ENCODE measurements around the gene TSEN2. TPM values are rescaled to one million over a fixed set of nuclear protein-coding genes. Genes with fewer than 3 reads are reported as not detected.

The TSEN2 gene
- total RNA-seq, 1 experiment from 2014 or later = 22.0 TPM

DNA sequence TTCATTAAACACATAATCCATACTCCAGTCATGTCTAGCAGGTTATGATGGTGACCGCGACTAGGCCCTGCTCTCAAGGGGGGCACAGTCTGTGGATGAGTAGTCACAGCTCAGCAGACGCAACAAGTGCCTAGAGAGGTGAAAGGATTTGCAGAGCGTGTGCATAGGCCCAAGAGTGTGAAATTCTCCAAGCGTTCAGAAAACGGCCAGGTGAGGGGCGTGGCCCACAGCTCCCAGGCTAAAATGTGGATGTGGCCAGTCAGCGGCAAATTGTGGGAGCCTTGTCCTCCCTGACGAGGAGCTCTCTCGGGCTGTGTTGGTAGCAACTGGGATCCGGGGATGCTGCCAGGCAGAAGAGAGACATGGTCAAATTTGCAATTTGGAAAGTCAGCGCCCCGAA, 46.4 kb upstream of the TSEN2 start:
- no peak overlapping the region for H2BK15ac ChIP-seq (ENCODE audit: low read depth, low read length)
- H3K23me2 ChIP-seq (ENCODE audit: insufficient read length, low read depth, low read length, poor library complexity, severe bottlenecking) = no peaks in the 10 kb centered on the region
- H3K36me3 Mint-ChIP-seq (ENCODE audit: insufficient read depth in 1 of 3, low read depth in 3 of 3) = no peaks in the 10 kb centered on the region
- no peak overlapping the region for H4K91ac ChIP-seq (ENCODE audit: insufficient read length, low read depth, low read length)
- WGBS (ENCODE audit: extremely low coverage, insufficient read length, low lambda C conversion rate) = no CpG with 5 or more reads among the region's 13 CpGs
- no peak overlapping the region for H4K5ac ChIP-seq (ENCODE audit: insufficient read length, low read depth, low read length)
- H2BK20ac ChIP-seq (ENCODE audit: low read depth, low read length, poor library complexity, severe bottlenecking) = no peak overlapping the region
- no peak for DNase-seq
- H2BK120ac ChIP-seq (ENCODE audit: low read depth, low read length, poor library complexity, severe bottlenecking) = no peak overlapping the region
- TF ChIP-seq, protein P1, sequence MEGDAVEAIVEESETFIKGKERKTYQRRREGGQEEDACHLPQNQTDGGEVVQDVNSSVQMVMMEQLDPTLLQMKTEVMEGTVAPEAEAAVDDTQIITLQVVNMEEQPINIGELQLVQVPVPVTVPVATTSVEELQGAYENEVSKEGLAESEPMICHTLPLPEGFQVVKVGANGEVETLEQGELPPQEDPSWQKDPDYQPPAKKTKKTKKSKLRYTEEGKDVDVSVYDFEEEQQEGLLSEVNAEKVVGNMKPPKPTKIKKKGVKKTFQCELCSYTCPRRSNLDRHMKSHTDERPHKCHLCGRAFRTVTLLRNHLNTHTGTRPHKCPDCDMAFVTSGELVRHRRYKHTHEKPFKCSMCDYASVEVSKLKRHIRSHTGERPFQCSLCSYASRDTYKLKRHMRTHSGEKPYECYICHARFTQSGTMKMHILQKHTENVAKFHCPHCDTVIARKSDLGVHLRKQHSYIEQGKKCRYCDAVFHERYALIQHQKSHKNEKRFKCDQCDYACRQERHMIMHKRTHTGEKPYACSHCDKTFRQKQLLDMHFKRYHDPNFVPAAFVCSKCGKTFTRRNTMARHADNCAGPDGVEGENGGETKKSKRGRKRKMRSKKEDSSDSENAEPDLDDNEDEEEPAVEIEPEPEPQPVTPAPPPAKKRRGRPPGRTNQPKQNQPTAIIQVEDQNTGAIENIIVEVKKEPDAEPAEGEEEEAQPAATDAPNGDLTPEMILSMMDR (conservative IDR thresholded peaks at IDR 0.05) = 0 out of 3 replicates have a peak, but pooled peaks have one; percentile 2
- no peaks in the 10 kb centered on the region for H3K27me3 ChIP-seq (ENCODE audit: insufficient read depth, low read length)
- no peak overlapping the region for H2BK12ac ChIP-seq (ENCODE audit: insufficient read length, low read depth, low read length)
- H2BK5ac ChIP-seq (ENCODE audit: insufficient read length, low read length) = no peak overlapping the region
- no peak overlapping the region for H3K4me2 ChIP-seq (ENCODE audit: insufficient read depth, insufficient read length, low read length)
- peaks cover 9 to 10% of the 10 kb centered on the region in 2 experiments for H3K4me1 Mint-ChIP-seq
- no peak overlapping the region for H3K23ac ChIP-seq (ENCODE audit: insufficient read length, low read depth, low read length)
- no peaks in the 10 kb centered on the region for H3K4me1 ChIP-seq (ENCODE audit: insufficient read depth, low read length)
- no peak overlapping the region for H2AFZ ChIP-seq (ENCODE audit: low read length)
- no peak overlapping the region for H3K27ac Mint-ChIP-seq
- H2AK5ac ChIP-seq (ENCODE audit: insufficient read length, low read length) = no peak overlapping the region
- H3K9me3 ChIP-seq (ENCODE audit: control insufficient read depth, low read depth, low read length) = no peaks in the 10 kb centered on the region
- H3K79me1 ChIP-seq (ENCODE audit: insufficient read depth, low read depth, low read length, poor library complexity, severe bottlenecking) = no peaks in the 10 kb centered on the region
- H4K20me1 ChIP-seq (ENCODE audit: control insufficient read depth, insufficient read depth, insufficient read length) = no peaks in the 10 kb centered on the region
- H3K27me3 Mint-ChIP-seq (ENCODE audit: low read depth) = peaks cover 12% of the 10 kb centered on the region
- no peaks in the 10 kb centered on the region for H3K9me3 Mint-ChIP-seq
- no peak overlapping the region for H3K56ac ChIP-seq (ENCODE audit: insufficient read length, low read depth, low read length)
- H3K9ac ChIP-seq (ENCODE audit: extremely low read depth, insufficient read length, low read length) = no peak overlapping the region
- H3K4ac ChIP-seq (ENCODE audit: low read depth, low read length) = no peak overlapping the region
- no peak overlapping the region for H4K8ac ChIP-seq (replicated peaks; ENCODE audit: insufficient read length, low read depth, low read length)
- no peak overlapping the region for H3K4me3 Mint-ChIP-seq
- H3K18ac ChIP-seq (ENCODE audit: insufficient read length, low read depth, low read length) = no peak overlapping the region
- H3K27ac ChIP-seq (ENCODE audit: insufficient read length, low read depth, low read length) = no peak overlapping the region
- no peaks in the 10 kb centered on the region for H3K79me2 ChIP-seq (ENCODE audit: insufficient read depth, low read length)
- no peak overlapping the region for H3T11ph ChIP-seq (ENCODE audit: low read length)
- no peak overlapping the region for H3K14ac ChIP-seq (ENCODE audit: insufficient read depth, low read length)

Data from H9 (cell line).